Measurements from ENCODE around the gene LINC00305.

Gene LINC00305

DNA sequence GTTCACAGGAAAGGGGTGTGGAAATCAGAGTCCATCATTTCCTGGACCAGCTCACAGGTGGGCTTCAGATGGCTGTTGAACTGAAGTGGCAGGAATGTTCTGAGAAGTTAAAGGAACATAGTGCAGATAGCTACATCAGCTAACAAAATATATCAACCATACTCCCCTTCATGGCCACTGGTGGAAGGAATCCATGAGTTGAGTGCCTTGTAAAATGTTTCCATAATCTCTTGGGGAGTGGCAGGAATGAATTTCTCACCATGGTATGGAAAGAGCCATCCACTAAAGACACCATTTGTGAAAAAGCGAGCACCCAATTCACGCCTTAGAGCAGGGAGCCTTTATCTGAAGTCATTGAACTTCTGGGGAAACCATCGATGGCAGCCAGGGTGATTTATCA is at the start of gene LINC00305:
Gene LINC00305, minus strand, starts transcription at position 101 of the 400 bp plus-strand sequence.
- ATAC-seq: no peak
- no peak for DNase-seq

GRCh38 chr18:64191069-64191468 is 42.2 kb upstream of the LINC00305 start:
- no peak for ATAC-seq
- no peak for DNase-seq

DNA sequence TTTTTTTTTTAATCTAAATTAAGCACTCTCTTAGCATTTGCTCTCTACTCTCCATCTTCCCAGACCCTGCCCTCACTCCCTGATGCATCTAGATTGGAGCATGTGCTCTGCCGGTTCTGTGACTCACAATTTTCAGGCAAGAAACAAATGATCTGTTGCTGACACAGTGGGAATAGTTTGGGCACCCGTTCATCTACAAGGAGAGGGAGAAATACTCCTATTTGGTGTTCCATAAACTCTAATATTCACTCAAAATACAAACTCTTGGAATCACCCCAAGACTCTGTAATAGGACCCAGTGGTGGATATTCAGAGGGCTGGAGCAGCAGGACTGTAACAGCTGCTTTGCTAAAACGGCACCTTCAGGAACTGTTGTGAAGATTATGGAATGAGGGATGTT is 37.1 kb upstream of the LINC00305 start:
- ATAC-seq: no peak
- DNase-seq: no peak

- DNase-seq (no peak), ATAC-seq (no peak)
Measured at GRCh38 chr18:64183665-64184064, 34.8 kb upstream of the LINC00305 start.

GRCh38 chr18:64180617-64181016 is 31.7 kb upstream of the LINC00305 start:
- ATAC-seq: no peak
- DNase-seq: no peak

GRCh38 chr18:64180171-64180570 is 31.3 kb upstream of the LINC00305 start:
- ATAC-seq (no peak), DNase-seq (no peak)

GRCh38 chr18:64179556-64180080 is 30.7 kb upstream of the LINC00305 start:
- no peak for ATAC-seq
- no peak for DNase-seq

- ATAC-seq (no peak), DNase-seq (no peak)
Measured at GRCh38 chr18:64178860-64179259, 30.0 kb upstream of the LINC00305 start.

DNA sequence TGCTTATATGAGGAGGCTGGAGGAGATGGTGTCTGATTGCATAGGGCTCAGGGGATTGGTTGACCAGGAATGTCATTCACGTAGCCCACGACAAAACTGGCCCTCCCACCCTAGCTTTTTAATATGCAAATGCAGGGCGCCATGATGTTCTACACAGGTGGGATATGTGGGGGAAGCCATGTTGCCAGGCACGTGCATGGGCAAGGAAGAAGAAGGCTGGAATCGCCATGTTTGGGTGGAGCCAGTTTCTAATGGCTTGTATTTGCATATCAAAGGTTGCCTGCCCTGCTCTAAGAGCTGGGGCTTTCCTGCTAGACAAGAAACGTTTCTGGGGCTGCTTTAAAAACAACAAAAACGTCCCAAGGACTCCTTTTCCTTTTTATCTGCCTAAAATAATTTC is 26.5 kb upstream of the LINC00305 start:
- no peak for DNase-seq
- no peak for ATAC-seq

DNA sequence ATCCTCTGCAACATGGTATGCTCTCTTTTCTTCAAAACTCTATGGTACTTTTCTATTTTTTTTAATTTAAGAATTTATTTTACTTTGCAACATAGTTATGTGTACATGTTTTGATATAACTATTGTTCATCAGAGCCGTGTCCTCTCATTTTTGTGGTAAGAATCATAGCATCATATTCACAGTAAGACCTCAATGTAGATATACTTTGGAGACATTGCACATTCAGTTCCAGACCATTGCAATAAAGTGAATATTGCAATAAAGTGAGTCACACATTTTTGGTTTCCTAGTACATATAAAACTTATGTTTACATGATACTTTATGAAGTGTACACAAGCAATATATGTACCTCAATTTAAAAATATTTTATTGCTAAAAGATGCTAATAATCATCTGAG is 22.7 kb upstream of the LINC00305 start:
- ATAC-seq (no peak), DNase-seq (no peak)

DNA sequence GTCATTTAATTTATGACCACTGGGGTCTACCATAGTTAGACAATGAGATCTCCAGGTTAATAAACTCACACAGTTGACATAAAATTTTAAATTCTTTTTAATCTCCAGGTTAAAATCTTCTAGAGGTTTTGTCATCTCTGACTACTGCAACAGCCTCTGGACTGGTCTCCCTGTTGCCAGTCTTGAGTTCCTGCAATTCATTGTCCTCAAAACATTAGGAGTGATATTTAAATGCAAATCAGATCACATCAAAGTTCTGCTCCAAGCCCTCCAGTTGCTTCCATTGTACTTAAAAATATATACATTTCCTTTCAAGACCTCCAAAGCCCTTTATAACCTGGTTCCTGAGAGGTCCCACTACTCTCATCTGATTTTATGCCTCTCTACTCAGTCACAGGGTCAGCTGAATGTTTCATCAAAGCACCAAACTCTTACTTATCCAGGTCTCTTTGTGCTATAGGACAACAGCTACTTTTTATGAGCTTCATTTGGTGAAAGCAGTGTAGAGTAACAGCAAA is 18.6 kb upstream of the LINC00305 start:
- no peak for DNase-seq

GRCh38 chr18:64165906-64166305 is 17.0 kb upstream of the LINC00305 start:
- ATAC-seq (no peak), DNase-seq (no peak)

More for the DNA sequence above, 18.6 kb upstream of the LINC00305 start:
- ATAC-seq: no peak

DNA sequence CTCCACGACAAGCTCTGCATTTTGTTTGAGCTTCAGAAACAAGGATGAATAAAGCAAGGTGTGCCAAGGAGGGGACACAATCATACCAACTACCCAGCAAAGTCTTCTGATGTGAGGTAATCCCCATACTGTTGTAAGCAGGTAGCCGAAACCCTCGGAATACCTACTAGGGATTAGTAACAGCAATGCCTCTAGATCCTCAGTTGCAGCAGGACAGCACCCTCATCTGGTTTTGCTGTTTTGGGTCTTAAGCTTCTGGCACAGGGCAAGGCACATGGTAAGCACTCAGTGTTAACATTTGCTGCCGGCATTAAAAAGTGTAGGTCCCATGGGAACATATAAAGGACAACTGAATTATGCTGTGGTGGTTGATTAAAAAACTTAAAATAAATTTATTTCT is 16.0 kb upstream of the LINC00305 start:
- ATAC-seq (no peak), DNase-seq (no peak)

- ATAC-seq (no peak), DNase-seq (no peak)
Measured at GRCh38 chr18:64149916-64150438, 1.1 kb upstream of the LINC00305 start.

DNA sequence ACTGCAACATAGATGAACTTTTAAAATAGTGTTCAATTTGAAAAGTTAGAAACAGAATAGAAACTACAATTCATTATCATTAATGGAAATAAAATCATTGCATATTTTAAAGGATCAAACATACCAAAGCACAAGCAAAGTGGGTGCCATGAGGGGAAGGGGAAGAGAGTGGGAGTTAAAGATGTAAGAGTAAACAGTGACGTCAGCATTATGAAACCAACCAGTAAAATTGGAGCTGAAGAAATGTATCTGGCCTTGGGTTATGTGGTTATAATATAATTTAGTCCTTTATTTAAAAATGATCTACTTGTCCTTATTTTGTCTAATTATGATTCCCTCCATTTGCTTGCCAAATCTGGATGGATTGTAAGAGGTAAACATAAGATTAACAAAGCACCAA is 6.0 kb downstream of the LINC00305 start:
- ATAC-seq: no peak
- no peak for DNase-seq

GRCh38 chr18:64137914-64138313 is 11.0 kb downstream of the LINC00305 start:
- no peak for DNase-seq
- no peak for ATAC-seq

DNA sequence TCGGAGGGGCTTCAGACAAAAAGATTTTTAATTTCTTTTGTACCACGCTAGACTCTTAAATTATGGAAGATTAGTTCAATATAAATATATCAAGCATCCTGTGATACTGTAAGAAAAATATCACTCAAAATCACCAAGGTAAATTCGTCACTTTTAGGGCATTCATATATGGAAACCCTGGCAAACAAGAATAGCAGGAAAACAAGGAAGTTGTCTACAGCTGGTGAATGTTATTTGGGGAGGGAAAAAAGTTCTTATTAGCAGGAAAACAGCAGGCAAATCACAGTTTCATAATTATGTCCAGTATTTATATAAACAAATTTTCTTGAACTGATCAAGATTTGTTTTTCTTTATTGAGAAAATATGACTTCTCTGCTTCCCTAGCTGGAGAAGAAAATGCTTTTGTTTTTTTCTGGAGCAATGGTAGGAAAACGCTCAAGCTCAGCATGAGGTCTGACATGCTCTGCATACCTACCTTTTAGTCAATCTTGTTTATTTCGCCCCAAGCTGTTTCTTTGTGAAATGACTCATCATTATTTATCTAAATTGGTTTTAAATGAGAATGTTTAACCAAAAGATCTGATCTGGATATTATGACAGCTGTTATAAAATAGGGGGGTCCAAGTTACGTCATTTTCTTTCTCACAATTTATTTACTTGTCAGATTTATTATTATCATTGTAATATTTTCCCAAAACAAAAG is 14.7 kb downstream of the LINC00305 start:
- ATAC-seq (no peak), DNase-seq (no peak)

DNA sequence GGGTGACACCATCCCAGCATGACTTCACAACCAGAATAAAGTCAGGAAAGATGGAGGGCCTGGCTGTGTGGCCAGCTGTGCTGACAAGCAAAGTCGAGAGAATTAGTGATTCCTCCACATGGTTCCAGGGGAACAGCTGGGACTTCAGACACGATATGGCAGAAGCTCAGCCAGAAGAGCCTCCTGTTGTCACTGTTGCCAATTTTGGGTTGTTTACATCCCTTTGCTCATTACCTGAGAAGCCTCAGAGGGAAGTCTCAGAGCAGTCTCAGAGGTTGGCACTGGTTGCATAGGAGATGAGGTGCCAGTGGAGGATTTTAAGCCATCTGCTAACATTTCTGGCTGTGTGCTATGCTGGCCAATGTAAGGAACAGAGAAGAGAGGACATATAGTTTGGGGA is 16.0 kb downstream of the LINC00305 start:
- no peak for ATAC-seq
- DNase-seq: no peak

- ATAC-seq (no peak), DNase-seq (no peak)
Measured at GRCh38 chr18:64131314-64131713, 17.6 kb downstream of the LINC00305 start.

DNA sequence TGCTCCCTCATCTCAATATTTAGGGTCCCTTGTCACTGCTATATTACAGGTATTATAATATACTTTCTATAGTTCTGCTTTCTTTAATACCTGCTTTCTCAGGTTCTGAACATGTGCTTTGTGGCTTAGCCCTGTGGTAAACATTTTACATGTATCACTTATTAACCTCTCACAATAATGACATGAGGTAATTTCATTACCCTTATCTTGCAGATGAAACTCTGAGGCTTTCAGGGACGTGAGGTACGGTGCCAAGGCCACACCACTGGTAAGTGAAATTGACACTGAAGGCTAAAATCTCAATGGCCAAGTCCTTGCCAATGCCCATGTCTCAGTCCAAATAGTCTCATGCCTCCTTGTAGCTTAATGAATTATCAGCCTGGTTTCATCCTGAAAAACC is 21.7 kb downstream of the LINC00305 start:
- no peak for ATAC-seq

DNA sequence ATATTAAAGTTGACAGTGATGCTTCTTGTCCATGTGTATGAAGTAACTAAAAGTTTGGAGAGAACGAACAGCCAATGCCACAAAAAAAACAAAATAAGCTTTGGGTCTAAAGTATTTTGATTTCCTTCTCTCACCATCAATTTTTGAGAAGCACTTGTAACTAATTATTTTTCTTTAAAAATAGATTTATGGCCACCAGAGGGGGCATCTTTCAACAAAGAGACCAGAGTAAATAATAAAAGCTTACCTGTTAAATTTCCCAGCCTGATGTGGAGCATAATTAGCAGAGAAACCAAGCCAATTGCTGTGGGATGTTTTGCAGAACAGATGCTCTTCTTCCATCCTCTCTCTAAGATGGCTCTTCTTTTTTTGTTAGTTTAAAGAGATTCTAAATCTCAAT is 29.0 kb downstream of the LINC00305 start:
- ATAC-seq (no peak), DNase-seq (no peak)

More for the DNA sequence above, 21.7 kb downstream of the LINC00305 start:
- no peak for DNase-seq

- DNase-seq (no peak), ATAC-seq (no peak)
Measured at GRCh38 chr18:64118406-64118805, 30.5 kb downstream of the LINC00305 start.

GRCh38 chr18:64116571-64117175 is 32.2 kb downstream of the LINC00305 start:
- no peak for DNase-seq
- no peak for ATAC-seq

Data from stimulated activated naive CD8-positive, alpha-beta T cell treated with anti-CD3 and anti-CD28 coated beads, Interleukin-15, Interleukin-2, amounts not matched to agents 100 U/mL and 50 U/mL, for 24 hours (primary cell).